H1 (cell line): ENCODE results near the gene CFAP54. TPM values are rescaled to one million over a fixed set of nuclear protein-coding genes. Genes with fewer than 3 reads are reported as not detected.

Experiments used
- CTCF ChIA-PET: fragments of 300-600 bp; sonication (Branson Sonifier 250); formaldehyde crosslinking; loops from one replicate; lab custom pipeline; 2021; ENCODE audit not compliant: partially characterized antibody; lab: Charles Lee
- POLR2A ChIA-PET: fragments of 300-600 bp; sonication (Branson Sonifier 250); formaldehyde crosslinking; loops from one replicate; lab custom pipeline; 2021; ENCODE audit warnings: inconsistent platforms; ENCODE audit not compliant: partially characterized antibody; lab: Charles Lee
- DNase-seq, 2 experiments: peaks; one replicate each; pipeline versions ENCODE4 v3.0.0 to v3.0.0-alpha.2; 2010 to 2022; ENCODE audit warnings: low spot score in 2 of 2, low read depth in 1 of 2, mixed read lengths in 1 of 2
- FAIRE-seq: peaks from 2 replicates; lab custom pipeline; 2011; peaks lifted over from hg19 to GRCh38; lab: Jason Lieb, UNC
- H2AFZ ChIP-seq: 2 replicates; pipeline ENCODE4 v1.8.1; 2012; ENCODE audit warnings: low read length, inconsistent platforms
- H2AK5ac ChIP-seq: 2 replicates; pipeline ENCODE4 v1.6.1; 2013; ENCODE audit warnings: low read depth, low read length
- H2BK120ac ChIP-seq: replicated peaks from 2 replicates; pipeline ENCODE3; 2013; ENCODE audit warnings: low read depth, low read length, inconsistent platforms
- H2BK12ac ChIP-seq: 2 replicates; pipeline ENCODE4 v1.6.1; 2013; ENCODE audit warnings: low read depth, low read length
- H2BK15ac ChIP-seq: 2 replicates; pipeline ENCODE4 v1.6.1; 2013; ENCODE audit warnings: low read length
- H2BK20ac ChIP-seq: 2 replicates; pipeline ENCODE4 v1.6.1; 2013; ENCODE audit warnings: low read length
- H2BK5ac ChIP-seq: 2 replicates; pipeline ENCODE4 v1.6.1; 2013; ENCODE audit warnings: low read depth, low read length
- H3K14ac ChIP-seq: 2 replicates; pipeline ENCODE4 v1.6.1; 2013; ENCODE audit warnings: inconsistent platforms; ENCODE audit not compliant: insufficient read length
- H3K18ac ChIP-seq: 2 replicates; pipeline ENCODE4 v1.6.1; 2013; ENCODE audit warnings: low read length; ENCODE audit errors: extremely low read depth
- H3K23ac ChIP-seq: 2 replicates; pipeline ENCODE4 v1.6.1; 2013; ENCODE audit warnings: inconsistent platforms; ENCODE audit not compliant: insufficient read length
- H3K23me2 ChIP-seq: 2 replicates; pipeline ENCODE4 v1.6.1; 2013; ENCODE audit warnings: low read depth, low read length
- H3K27ac ChIP-seq: 2 replicates; pipeline ENCODE4 v1.6.1; 2011; ENCODE audit warnings: low read depth, low read length, inconsistent platforms
- H3K27me3 ChIP-seq, 4 experiments: replicated peaks in 1 of 4; 1 replicate in 1 of 4; 2 replicates in 3 of 4; pipeline versions ENCODE4 v1.6.1 to v1.8.1; 2011 to 2013; ENCODE audit warnings: low read length in 3 of 4, mild to moderate bottlenecking in 3 of 4, inconsistent platforms in 2 of 4, mixed read lengths in 2 of 4, moderate library complexity in 1 of 4; ENCODE audit not compliant: control insufficient read depth in 3 of 4, insufficient read depth in 3 of 4; ENCODE audit errors: extremely low read depth in 1 of 4
- H3K36me3 ChIP-seq, 4 experiments: 2 replicates each; pipeline versions ENCODE4 v1.6.1 to v1.8.1; 2011 to 2013; ENCODE audit warnings: mild to moderate bottlenecking in 4 of 4, low read length in 3 of 4, moderate library complexity in 2 of 4, control low read depth in 1 of 4, inconsistent platforms in 1 of 4; ENCODE audit not compliant: insufficient read depth in 4 of 4, control insufficient read depth in 2 of 4
- H3K4ac ChIP-seq: replicated peaks from 2 replicates; pipeline ENCODE3; 2013; ENCODE audit warnings: low read length, low read depth, mixed read lengths, inconsistent platforms; ENCODE audit not compliant: insufficient read length
- H3K4me1 ChIP-seq, 4 experiments: replicated peaks in 1 of 4; 1 replicate in 1 of 4; 2 replicates in 3 of 4; pipeline versions ENCODE4 v1.6.1 to v1.8.1; 2011 to 2013; ENCODE audit warnings: low read length in 3 of 4, inconsistent platforms in 2 of 4, mixed read lengths in 1 of 4; ENCODE audit not compliant: insufficient read depth in 4 of 4, control insufficient read depth in 3 of 4
- H3K4me2 ChIP-seq, 2 experiments: 2 replicates each; pipeline versions ENCODE4 v1.6.1 to v1.8.1; 2011 to 2013; ENCODE audit warnings: low read depth in 2 of 2, low read length in 2 of 2, control low read depth in 1 of 2, inconsistent platforms in 1 of 2, mild to moderate bottlenecking in 1 of 2; ENCODE audit not compliant: insufficient read depth in 1 of 2
- H3K4me3 ChIP-seq, 4 experiments: fragments of 200-600, 300-600 bp in 1 of 4; sonication (generic), shearing (Covaris generic), sonication (Bioruptor Twin) in 1 of 4; 2 replicates each; pipeline versions ENCODE4 v1.5.1 to v1.8.1; 2011 to 2016; ENCODE audit warnings: low read length in 4 of 4, low read depth in 3 of 4, control low read depth in 2 of 4, inconsistent platforms in 2 of 4, mild to moderate bottlenecking in 2 of 4, mixed read lengths in 1 of 4, moderate library complexity in 1 of 4; ENCODE audit not compliant: insufficient read depth in 2 of 4; ENCODE audit errors: extremely low read depth in 1 of 4
- H3K56ac ChIP-seq: replicated peaks from 2 replicates; pipeline ENCODE3; 2013; ENCODE audit warnings: low read depth, mild to moderate bottlenecking, mixed read lengths, low read length, inconsistent platforms; ENCODE audit not compliant: insufficient read length
- H3K79me1 ChIP-seq: 2 replicates; pipeline ENCODE4 v1.6.1; 2013; ENCODE audit warnings: low read depth, low read length, control low read depth
- H3K79me2 ChIP-seq, 2 experiments: 2 replicates each; pipeline versions ENCODE4 v1.6.1 to v1.8.1; 2012 to 2013; ENCODE audit warnings: low read length in 2 of 2, mild to moderate bottlenecking in 2 of 2, inconsistent platforms in 1 of 2; ENCODE audit not compliant: insufficient read depth in 2 of 2, control insufficient read depth in 1 of 2
- H3K9ac ChIP-seq, 4 experiments: replicated peaks in 1 of 4; 1 replicate in 1 of 4; 2 replicates in 3 of 4; pipeline versions ENCODE4 v1.6.1 to v1.8.1; 2011 to 2013; ENCODE audit warnings: low read depth in 3 of 4, low read length in 3 of 4, control low read depth in 2 of 4, mild to moderate bottlenecking in 2 of 4, moderate library complexity in 2 of 4, inconsistent platforms in 1 of 4; ENCODE audit errors: extremely low read depth in 1 of 4
- H3K9me3 ChIP-seq, 2 experiments: 2 replicates each; pipeline versions ENCODE4 v1.6.1 to v1.8.1; 2012 to 2013; ENCODE audit warnings: mild to moderate bottlenecking in 2 of 2, moderate library complexity in 2 of 2, control low read depth in 1 of 2, inconsistent platforms in 1 of 2, low read depth in 1 of 2, low read length in 1 of 2, mixed read lengths in 1 of 2; ENCODE audit not compliant: insufficient read depth in 2 of 2
- H4K20me1 ChIP-seq, 2 experiments: replicated peaks in 1 of 2; 2 replicates each; pipeline versions ENCODE3 to v1.8.1; 2011 to 2013; ENCODE audit warnings: inconsistent platforms in 2 of 2, low read length in 2 of 2, mild to moderate bottlenecking in 1 of 2; ENCODE audit not compliant: insufficient read depth in 2 of 2, control insufficient read depth in 1 of 2
- H4K5ac ChIP-seq: 2 replicates; pipeline ENCODE4 v1.6.1; 2013; ENCODE audit warnings: low read length, low read depth, mixed read lengths, inconsistent platforms; ENCODE audit not compliant: insufficient read length
- H4K8ac ChIP-seq: 2 replicates; pipeline ENCODE4 v1.8.0; 2013; ENCODE audit warnings: mild to moderate bottlenecking, moderate library complexity, low read length, inconsistent platforms; ENCODE audit not compliant: insufficient read depth; ENCODE audit errors: extremely low read depth
- H4K91ac ChIP-seq: replicated peaks from 2 replicates; pipeline ENCODE3; 2013; ENCODE audit warnings: low read length, mixed read lengths, inconsistent platforms; ENCODE audit not compliant: insufficient read length
- POLR2A ChIP-seq, 2 experiments: IDR thresholded peaks; 1 replicate in 1 of 2; 2 replicates in 1 of 2; pipeline ENCODE4 v1.6.1; 2011; ENCODE audit warnings: low read depth in 2 of 2, low read length in 2 of 2, mild to moderate bottlenecking in 2 of 2; ENCODE audit errors: control extremely low read depth in 1 of 2
- WGBS, 2 experiments: shearing (Covaris generic) in 1 of 2; methylation state at CpG; one replicate each; pipeline versions ENCODE4 v1.1.6 to v1.1.7; 2013 to 2015; ENCODE audit warnings: low lambda C conversion rate in 2 of 2, mixed read lengths in 2 of 2, inconsistent platforms in 1 of 2, low coverage in 1 of 2, missing lambda C conversion rate in 1 of 2; ENCODE audit not compliant: insufficient replicate concordance in 2 of 2, insufficient coverage in 1 of 2, insufficient read length in 1 of 2; ENCODE audit errors: extremely low coverage in 1 of 2, missing lambda C conversion rate in 1 of 2; 5-methylcytosine and 5-hydroxymethylcytosine counted together
- polyA plus RNA-seq, 7 experiments: library from polyadenylated mRNA; depleted of rRNA in 3 of 7; stranded (reverse) in 5 of 7; unstranded in 2 of 7; fragments of >200 nt in 5 of 7; fragments of 200-250 nt in 2 of 7; gene quantifications; 1 replicate in 5 of 7; 2 replicates in 1 of 7; 4 replicates in 1 of 7; pipeline versions ENCODE4 v1.2.1 to v1.2.3, GENCODE V29; 2011 to 2013; ENCODE audit warnings: missing spikeins in 2 of 7, mixed read lengths in 2 of 7
- total RNA-seq: library from RNA; stranded (reverse); fragmentation: NEBNext Ultra II Directional; extraction: Animal tissue kit (Norgen Biotek cat#: 25700); gene quantifications from 2 replicates; pipeline ENCODE4 v1.2.1, GENCODE V29; 2021
- TF ChIP-seq, protein P1 (sequence below): IDR thresholded peaks from 2 replicates; pipeline ENCODE4 v1.6.1; 2012; ENCODE audit warnings: inconsistent platforms

The CFAP54 gene
- total and polyA plus RNA-seq, 2 of the 8 experiments (the other 6 are each of a cell fraction or from before 2014, with no cell fraction given): 0.17 to 0.33 TPM

DNA sequence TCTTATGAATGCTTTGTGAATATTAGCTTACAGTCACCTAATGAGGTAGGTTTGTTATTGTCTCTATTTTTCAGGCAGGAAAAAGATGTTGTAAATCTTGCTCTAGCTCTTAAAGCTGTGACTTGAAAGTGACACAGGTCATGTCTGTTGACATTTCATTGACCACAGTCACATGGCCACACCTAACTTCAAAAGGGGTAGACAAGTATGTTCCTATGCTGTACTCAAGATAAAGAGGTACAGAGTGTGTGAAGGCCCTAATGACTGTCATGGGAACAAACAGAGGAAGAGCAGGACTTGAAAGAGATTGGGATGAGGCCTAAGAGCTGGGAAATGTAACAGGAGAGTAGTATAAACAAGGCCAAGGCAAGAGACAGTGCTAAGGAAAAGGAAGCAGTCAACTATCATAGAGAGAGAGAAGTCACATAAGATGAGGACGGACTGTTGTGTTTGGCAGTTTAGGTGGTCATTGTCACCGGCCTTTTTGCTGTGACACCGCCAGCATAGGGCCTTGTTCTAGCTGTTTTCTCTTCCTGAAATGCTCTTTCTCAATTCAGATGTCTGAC is 181.0 kb downstream of the CFAP54 start:
- Histone ChIP-seq H3K79me2 (no peaks in the 10 kb centered on the region), H4K91ac (no peak overlapping the region), H3K4me1 (peaks cover 0 to 2% (median 0%) of the 10 kb centered on the region in 4 experiments; a peak in 1 of 7 replicates), H3K4me2 (no peak overlapping the region), H3K18ac (no peak overlapping the region), H4K5ac (no peak overlapping the region), H3K4me3 (no peak overlapping the region), H2BK20ac (no peak overlapping the region), H2AFZ (no peak overlapping the region), H3K27me3 (no peaks in the 10 kb centered on the region), H4K8ac (no peak overlapping the region), H3K23ac (no peak overlapping the region), H3K79me1 (no peaks in the 10 kb centered on the region), H3K36me3 (no peaks in the 10 kb centered on the region), H3K23me2 (peaks cover 3% of the 10 kb centered on the region; the same call in 1 of the 2 replicates), H3K14ac (no peak overlapping the region), H3K27ac (no peak overlapping the region), H2BK120ac (no peak overlapping the region), H3K4ac (no peak overlapping the region), H3K9ac (no peak overlapping the region), H2BK5ac (no peak overlapping the region), H2BK12ac (no peak overlapping the region), H3K56ac (no peak overlapping the region), H2AK5ac (no peak overlapping the region), H2BK15ac (no peak overlapping the region), H4K20me1 (no peaks in the 10 kb centered on the region), H3K9me3 (peaks cover 2 to 4% of the 10 kb centered on the region in 2 experiments; a peak in 1 of 4 replicates)
- no peak for FAIRE-seq
- DNase-seq: no peak
- CTCF ChIA-PET: interaction anchor here (0.5 to 1.3 kb wide), 2 partner anchors 10 to 1736 kb away, joined by 3 read pairs; no protein-coding TSS in a partner anchor
- POLR2A ChIA-PET: no interaction called here
- WGBS, 2 experiments: 64% methylated on average over 3 of the region's 3 CpGs; no CpG with 5 or more reads in 1 of the 2 experiments
- TF ChIP-seq POLR2A (IDR thresholded peaks at IDR 0.05; ENCODE audit: control extremely low read depth in 1 of 2, low read depth in 2 of 2, low read length in 2 of 2): no peak
- TF ChIP-seq, protein P1, sequence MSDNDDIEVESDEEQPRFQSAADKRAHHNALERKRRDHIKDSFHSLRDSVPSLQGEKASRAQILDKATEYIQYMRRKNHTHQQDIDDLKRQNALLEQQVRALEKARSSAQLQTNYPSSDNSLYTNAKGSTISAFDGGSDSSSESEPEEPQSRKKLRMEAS: no peak
